HG03039 (cell line): ENCODE data around the gene SHKBP1.
"Not testable (repeated sequence)": the region's sequence is repeated elsewhere in the genome, so short reads cannot be mapped to it uniquely, and the experiment has no call there.

ENCODE experiments used
- ATAC-seq: cut with Tn5 transposase; IDR thresholded peaks from one replicate; pipeline ENCODE4 v1.9.1; 2021; ENCODE audit warnings: mild to moderate bottlenecking, moderate library complexity; ENCODE audit not compliant: unreplicated experiment

SHKBP1 gene

GRCh38 chr19:40582467-40582866 is 5.8 kb downstream of the SHKBP1 start:
- no peak for ATAC-seq

DNA sequence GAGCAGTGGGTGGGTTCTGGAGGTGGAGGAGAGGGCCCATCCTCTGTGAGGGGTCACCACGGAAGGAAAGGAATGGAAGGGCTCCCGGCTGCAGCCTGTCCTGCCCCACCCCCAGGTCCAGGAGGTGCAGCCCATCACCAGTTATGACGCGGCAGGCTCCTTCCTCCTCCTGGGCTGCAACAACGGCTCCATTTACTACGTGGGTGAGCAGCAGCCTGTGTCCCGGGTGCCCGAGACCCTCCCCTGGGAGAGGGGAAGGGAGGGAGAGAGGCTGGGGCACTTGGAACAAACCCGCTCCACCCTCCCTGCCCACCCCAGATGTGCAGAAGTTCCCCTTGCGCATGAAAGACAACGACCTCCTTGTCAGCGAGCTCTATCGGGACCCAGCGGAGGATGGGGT is 6.6 kb downstream of the SHKBP1 start:
- ATAC-seq = no peak

DNA sequence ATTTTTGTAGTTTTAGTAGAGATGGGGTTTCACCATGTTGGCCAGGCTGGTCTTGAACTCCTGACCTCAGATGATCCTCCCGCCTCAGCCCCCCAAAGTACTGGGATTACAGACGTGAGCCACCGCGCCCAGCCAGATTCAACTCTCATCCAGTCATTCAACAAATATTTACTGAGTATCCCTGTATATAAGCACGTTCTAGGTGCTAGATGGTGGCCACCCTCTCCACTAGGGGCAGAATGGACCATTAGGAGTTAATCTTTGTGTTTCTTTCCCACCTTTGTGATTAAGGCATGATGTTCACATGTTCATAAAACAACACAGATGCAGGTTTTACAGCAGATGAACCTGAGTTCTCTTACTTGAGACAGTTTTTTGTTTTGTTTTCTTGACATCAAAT is 7.3 kb downstream of the SHKBP1 start:
- no peak for ATAC-seq

DNA sequence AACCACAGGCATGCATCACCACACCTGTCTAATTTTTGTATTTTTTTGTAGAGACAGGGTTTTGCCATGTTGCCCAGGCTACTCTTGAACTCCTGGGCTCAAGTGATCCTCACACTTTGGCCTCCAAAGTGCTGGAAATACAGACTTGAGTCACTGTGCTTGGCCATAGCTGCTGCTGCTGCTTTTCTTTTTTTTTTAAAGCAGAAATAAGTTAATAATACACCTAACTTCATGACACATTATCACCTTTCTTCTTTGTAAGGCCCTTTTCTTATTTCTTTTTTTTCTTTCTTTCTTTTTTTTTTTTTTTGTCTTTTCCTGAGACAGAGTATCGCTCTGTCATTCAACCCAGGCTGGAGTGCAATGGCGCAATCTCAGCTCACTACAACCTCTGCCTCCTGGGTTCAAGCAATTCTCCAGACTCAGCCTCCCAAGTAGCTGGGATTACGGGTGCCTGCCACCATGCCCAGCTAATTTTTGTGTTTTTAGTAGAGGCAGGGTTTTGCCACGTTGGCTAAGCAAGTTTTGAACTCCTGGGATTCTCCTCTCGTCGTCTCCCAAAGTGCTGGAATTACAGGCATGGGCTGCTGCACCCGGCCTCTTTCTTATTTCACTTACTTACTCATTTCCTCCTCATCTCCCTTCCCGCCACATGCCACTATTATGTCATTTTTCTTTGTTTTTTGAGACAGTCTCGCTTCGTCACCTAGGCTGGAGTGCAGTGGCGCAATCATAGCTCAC is 8.7 kb downstream of the SHKBP1 start:
- ATAC-seq = no peak

DNA sequence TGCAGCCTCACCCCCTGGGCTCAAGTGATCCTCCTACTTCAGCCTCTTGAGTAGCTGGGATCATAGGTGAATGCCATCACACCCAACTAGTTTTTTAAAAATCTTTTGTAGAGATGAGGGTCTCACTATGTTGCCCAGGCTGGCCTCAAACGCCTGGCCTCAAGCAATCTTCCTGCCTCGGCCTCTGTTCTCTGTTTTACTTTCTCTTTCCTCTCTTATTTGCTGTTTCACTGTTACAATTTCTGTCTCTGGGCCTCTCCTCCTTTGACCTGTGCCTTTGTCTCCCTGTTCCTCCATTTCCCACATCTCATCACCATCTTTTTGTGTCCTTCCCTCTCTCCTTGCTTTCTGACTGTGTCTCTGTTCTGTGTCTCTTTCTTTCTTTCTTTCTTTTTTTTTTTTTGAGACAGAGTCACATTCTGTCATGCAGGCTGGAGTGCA is 9.3 kb downstream of the SHKBP1 start:
- no peak for ATAC-seq

GRCh38 chr19:40586611-40587010 is 9.9 kb downstream of the SHKBP1 start:
- ATAC-seq = no peak

DNA sequence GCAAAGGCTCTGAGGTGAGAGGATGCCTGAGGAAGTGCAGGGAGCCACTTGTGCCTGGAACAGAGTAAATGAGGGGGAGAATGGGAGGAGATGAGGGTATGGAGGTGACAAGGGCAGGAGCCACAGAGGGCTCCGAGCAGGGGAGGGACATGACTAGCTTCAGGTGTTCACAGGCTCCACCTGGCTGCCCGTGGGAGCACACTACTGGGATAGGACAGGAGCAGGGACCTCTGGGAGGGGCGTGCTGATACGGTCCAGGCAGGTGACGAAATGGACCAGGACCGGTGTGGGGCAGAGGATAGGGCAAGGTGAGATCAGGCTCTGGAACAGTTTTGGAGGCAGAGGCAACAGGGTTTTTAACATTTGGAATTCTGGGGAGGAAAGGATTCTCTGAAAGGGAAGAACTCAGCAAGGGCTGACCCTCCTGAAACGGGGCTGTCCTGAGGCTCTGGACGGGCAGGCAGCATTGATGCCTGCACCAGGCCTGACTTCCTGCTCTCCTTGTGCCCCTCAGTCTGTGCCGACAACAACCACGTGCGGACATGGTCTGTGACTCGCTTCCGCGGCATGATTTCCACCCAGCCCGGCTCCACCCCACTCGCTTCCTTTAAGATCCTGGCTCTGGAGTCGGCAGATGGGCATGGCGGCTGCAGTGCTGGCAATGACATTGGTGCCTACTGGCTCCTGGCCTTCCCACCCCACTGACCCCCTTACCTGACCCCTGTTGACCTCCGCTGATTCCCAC is 11.6 kb downstream of the SHKBP1 start:
- ATAC-seq = no peak

DNA sequence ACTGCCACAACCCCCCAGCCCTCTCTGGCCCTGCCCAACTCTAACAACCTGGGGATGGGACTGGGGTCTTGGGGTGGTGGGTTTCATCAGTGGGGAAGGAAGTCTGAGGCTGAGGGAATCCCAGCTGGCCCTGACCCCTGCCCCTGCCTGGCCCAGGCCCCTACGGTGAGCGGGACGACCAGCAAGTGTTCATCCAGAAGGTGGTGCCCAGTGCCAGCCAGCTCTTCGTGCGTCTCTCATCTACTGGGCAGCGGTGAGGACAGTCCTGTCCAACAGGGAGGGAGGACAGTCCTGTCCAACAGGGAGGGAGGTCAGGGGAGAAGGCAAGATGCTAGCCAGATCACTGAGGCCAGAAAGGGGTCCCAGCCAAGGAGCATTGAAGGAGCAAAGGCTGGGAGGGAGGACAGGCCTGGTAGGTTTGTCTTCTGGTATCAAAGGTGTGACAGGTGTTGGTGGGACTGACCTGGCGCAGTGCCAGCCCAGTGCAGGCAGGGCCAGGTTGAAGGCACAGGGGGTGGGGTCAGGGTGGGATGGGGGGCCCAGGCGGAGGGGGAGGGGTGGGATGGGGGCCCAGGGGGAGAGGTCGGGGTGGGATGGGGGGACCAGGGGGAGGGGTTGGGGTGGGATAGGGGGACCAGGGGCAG is 12.4 kb downstream of the SHKBP1 start:
- ATAC-seq = no peak

DNA sequence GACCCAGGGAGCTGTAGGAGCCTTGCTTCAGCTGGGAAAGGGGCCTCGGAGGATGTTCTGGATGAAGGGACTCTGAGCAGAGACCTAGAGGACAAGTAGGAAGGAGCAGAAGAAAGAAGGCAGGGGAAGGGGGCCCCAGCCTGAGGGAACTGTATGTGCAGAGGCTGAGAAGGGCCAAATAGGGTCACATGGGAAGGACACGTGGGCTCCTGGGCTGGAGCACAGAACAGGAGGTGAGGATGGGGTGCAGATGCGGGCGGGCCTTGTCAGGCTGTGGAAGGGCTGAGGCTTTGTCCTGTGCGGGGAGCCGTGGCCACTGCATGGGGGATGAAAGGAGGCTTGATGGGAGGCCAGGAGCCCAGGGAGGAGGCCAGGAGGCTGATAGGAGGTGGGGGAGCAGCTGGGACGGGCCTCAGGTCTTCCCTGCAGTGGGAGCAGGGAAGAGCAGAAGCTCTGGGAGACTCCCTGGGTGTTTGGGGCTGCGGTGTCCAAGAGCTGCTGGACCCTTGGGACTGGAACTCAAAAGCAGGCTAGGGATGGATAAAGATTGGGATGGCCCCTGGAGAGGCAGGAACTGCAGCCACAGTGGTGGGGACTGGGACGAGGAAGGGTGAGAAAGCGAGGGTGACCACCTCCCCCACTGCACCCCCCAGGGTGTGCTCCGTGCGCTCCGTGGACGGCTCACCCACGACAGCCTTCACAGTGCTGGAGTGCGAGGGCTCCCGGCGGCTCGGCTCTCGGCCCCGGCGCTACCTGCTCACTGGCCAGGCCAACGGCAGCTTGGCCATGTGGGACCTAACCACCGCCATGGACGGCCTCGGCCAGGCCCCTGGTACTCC is 13.1 kb downstream of the SHKBP1 start:
- ATAC-seq = no peak

DNA sequence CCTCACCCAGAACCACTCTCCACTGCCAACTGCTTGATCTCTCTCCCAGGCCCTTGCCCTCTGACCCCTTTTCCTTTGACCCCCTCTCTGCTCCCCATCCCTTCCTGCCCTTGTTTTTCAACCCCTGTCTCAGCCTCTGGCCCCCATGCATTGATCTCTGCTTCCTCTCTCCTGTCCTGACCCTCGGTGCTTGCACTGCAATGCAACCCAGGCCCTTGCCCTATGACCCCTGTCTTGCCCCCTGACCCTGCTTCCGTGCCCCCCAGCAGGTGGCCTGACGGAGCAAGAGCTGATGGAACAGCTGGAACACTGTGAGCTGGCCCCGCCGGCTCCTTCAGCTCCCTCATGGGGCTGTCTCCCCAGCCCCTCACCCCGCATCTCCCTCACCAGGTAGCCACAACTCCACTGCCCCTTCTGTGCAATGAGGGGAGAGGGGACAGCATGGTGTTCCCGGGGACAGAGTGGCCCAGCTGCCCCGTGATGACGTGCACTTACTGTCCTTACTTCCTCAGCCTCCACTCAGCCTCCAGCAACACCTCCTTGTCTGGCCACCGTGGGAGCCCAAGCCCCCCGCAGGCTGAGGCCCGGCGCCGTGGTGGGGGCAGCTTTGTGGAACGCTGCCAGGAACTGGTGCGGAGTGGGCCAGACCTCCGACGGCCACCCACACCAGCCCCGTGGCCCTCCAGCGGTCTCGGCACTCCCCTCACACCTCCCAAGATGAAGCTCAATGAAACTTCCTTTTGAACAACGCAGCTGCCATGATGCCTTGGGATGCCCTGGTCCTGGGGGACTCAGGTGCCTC is 14.0 kb downstream of the SHKBP1 start:
- ATAC-seq = no peak

DNA sequence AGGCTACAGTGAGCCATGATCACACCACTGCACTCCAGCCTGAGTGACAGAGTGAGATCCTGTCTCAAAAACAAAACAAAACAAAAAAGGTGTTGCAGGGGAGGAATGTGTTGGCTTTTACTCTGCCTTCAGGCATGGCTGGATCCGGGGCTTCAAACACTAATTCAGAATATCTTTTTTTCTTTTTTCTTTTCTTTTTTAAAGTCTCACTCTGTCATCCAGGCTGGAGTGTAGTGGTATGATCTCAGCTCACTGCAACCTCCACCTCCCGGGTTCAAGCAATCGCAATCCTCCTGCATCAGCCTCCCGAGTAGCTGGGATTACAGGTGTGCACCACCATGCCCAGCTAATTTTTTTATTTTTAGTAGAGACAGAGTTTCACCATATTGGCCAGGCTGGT is 15.1 kb downstream of the SHKBP1 start:
- ATAC-seq = not testable (repeated sequence)

DNA sequence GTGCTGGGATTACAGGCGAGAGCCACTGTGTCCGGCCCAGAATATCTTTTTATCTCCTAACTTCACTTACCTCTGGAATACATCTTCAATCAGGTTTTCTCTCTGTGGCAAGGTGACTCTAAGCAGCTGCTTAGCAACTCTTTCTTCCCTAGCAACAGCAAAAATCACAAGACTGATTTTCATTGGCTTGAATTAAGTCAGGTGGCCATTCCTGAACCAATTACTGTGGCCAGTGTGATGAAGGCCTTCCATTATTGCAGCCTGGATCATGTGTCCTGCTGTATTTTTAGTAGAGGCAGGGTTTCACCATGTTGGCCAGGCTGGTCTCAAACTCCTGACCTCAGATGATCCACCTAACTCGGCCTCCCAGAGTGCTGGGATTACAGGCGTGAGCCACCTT is 15.5 kb downstream of the SHKBP1 start:
- ATAC-seq = no peak

GRCh38 chr19:40594255-40594654 is 17.6 kb downstream of the SHKBP1 start:
- no peak for ATAC-seq

GRCh38 chr19:40594657-40595091 is 18.0 kb downstream of the SHKBP1 start:
- ATAC-seq = no peak

- no peak for ATAC-seq
Observed at GRCh38 chr19:40596608-40597328, 20.1 kb downstream of the SHKBP1 start.

- no peak for ATAC-seq
Observed at GRCh38 chr19:40597329-40597838, 20.7 kb downstream of the SHKBP1 start.

- no peak for ATAC-seq
Observed at GRCh38 chr19:40598121-40598917, 21.6 kb downstream of the SHKBP1 start.

GRCh38 chr19:40598918-40599307 is 22.2 kb downstream of the SHKBP1 start:
- no peak for ATAC-seq
